ENCODE measurements around the gene KRTAP12-3. TPM values are rescaled to one million over a fixed set of nuclear protein-coding genes. Genes with fewer than 3 reads are reported as not detected.

Gene KRTAP12-3
- polyA plus RNA-seq, 2 donors, result not detected

GRCh38 chr21:44706706-44707581 lies 49.2 kb downstream of the KRTAP12-3 start:
- Histone ChIP-seq H3K4me1 (ENCODE audit: control insufficient read depth in 2 of 2, insufficient read depth in 2 of 2, low read length in 1 of 2) (peaks cover 3 to 8% of the 10 kb centered on the region in 2 donors), H3K36me3 (ENCODE audit: control insufficient read depth in 2 of 2, insufficient read depth in 2 of 2, low read length in 1 of 2) (no peaks in the 10 kb centered on the region), H3K27me3 (ENCODE audit: control insufficient read depth in 1 of 2, insufficient read depth in 2 of 2, low read length in 2 of 2) (peaks cover 4 to 20% of the 10 kb centered on the region in 2 donors), H3K4me3 (ENCODE audit: low read depth in 1 of 2, low read length in 2 of 2) (no peak overlapping the region), H3K9me3 (ENCODE audit: control insufficient read depth in 2 of 2, insufficient read depth in 1 of 2, low read depth in 1 of 2, low read length in 1 of 2) (peaks cover 4 to 11% of the 10 kb centered on the region in 2 donors), H3K27ac (ENCODE audit: low read depth in 2 of 2, low read length in 1 of 2) (no peak overlapping the region)
- 9 to 28% methylated on average over 46 of the region's 46 CpGs for WGBS, 2 donors

Other genes with a start within 250 kb of the KRTAP12-3 start
- under 1 TPM; 0.63 to 0.93 TPM for gene LRRC3, start 202.4 kb upstream of the KRTAP12-3 start, polyA plus RNA-seq
- not detected for gene KRTAP10-1, start 117.7 kb upstream of the KRTAP12-3 start, polyA plus RNA-seq
- not detected for gene KRTAP10-2, start 106.4 kb upstream of the KRTAP12-3 start, polyA plus RNA-seq
- gene KRTAP10-3, start 99.1 kb upstream of the KRTAP12-3 start, polyA plus RNA-seq, result not detected
- gene KRTAP10-4, start 84.2 kb upstream of the KRTAP12-3 start, polyA plus RNA-seq, result not detected
- gene KRTAP10-5, start 77.3 kb upstream of the KRTAP12-3 start, polyA plus RNA-seq, result not detected
- not detected for gene KRTAP10-6, start 65.4 kb upstream of the KRTAP12-3 start, polyA plus RNA-seq
- not detected for gene KRTAP10-7, start 57.3 kb upstream of the KRTAP12-3 start, polyA plus RNA-seq
- not detected for gene KRTAP10-8, start 45.9 kb upstream of the KRTAP12-3 start, polyA plus RNA-seq
- not detected for gene KRTAP10-9, start 30.8 kb upstream of the KRTAP12-3 start, polyA plus RNA-seq
- not detected for gene KRTAP10-10, start 20.6 kb upstream of the KRTAP12-3 start, polyA plus RNA-seq
- gene KRTAP10-11, start 11.5 kb upstream of the KRTAP12-3 start, polyA plus RNA-seq, result not detected
- gene KRTAP12-4, start 3.3 kb upstream of the KRTAP12-3 start, polyA plus RNA-seq, result not detected
- not detected for gene KRTAP12-2, start 9.0 kb downstream of the KRTAP12-3 start, polyA plus RNA-seq
- not detected for gene KRTAP12-1, start 24.2 kb downstream of the KRTAP12-3 start, polyA plus RNA-seq
- gene KRTAP10-12, start 39.2 kb downstream of the KRTAP12-3 start, polyA plus RNA-seq, result not detected
- gene TSPEAR, start 53.6 kb downstream of the KRTAP12-3 start, polyA plus RNA-seq, result under 1 TPM; 0.01 to 0.04 TPM
- 10 to 100 TPM; 28.1 to 30.4 TPM for gene UBE2G2, start 143.9 kb downstream of the KRTAP12-3 start, polyA plus RNA-seq
- 10 to 100 TPM; 13.4 to 36.5 TPM for gene SUMO3, start 160.1 kb downstream of the KRTAP12-3 start, polyA plus RNA-seq
- gene PTTG1IP, start 215.8 kb downstream of the KRTAP12-3 start, polyA plus RNA-seq, result 10 to 100 TPM; 45.8 to 47.4 TPM

Data from esophagus (tissue), 2 donors.